Measurements from ENCODE around the gene RELA. TPM values are rescaled to one million over a fixed set of nuclear protein-coding genes. Genes with fewer than 3 reads are reported as not detected.
A peak's percentile ranks its signal among the peaks of the same experiment; 100 is the strongest.

Gene RELA
- total and polyA plus RNA-seq, 2 of the 13 experiments (the other 11 are each of a cell fraction or from before 2014, with no cell fraction given), result 21.4 to 40.5 TPM

- TF ChIP-seq FOXO1 (CRISPR knock-in tag; IDR thresholded peaks at IDR 0.05) (0 out of 2 replicates have a peak, but pooled peaks have one; percentile 19), HNRNPL (IDR thresholded peaks at IDR 0.05; ENCODE audit: low read depth, low read length) (peak; percentile 59; the same call in 1 of the 2 replicates), ZNF710 (CRISPR knock-in tag; IDR thresholded peaks at IDR 0.05; ENCODE audit: borderline replicate concordance) (0 out of 2 replicates have a peak, but pooled peaks have one; percentile 3), ZNF687 (CRISPR knock-in tag; IDR thresholded peaks at IDR 0.05) (peak; percentile 6), ZNF558 (CRISPR knock-in tag; IDR thresholded peaks at IDR 0.05; ENCODE audit: borderline replicate concordance) (0 out of 2 replicates have a peak, but pooled peaks have one; percentile 20), ZFP37 (CRISPR knock-in tag; IDR thresholded peaks at IDR 0.05; ENCODE audit: borderline replicate concordance) (no peak), ZNF292 (CRISPR knock-in tag; IDR thresholded peaks at IDR 0.05; ENCODE audit: borderline replicate concordance, low read depth) (no peak), MYC (CRISPR knock-in tag; IDR thresholded peaks at IDR 0.05; ENCODE audit: borderline replicate concordance) (peak; percentile 18; the same call in 1 of the 2 replicates), NR2F6 (IDR thresholded peaks at IDR 0.05) (no peak), NR2F6 (CRISPR knock-in tag; IDR thresholded peaks at IDR 0.05) (no peak), HNF4A (CRISPR knock-in tag; IDR thresholded peaks at IDR 0.05) (0 out of 2 replicates have a peak, but pooled peaks have one; percentile 1), ZFP90 (CRISPR knock-in tag; IDR thresholded peaks at IDR 0.05; ENCODE audit: borderline replicate concordance) (peak; percentile 48; the same call in 1 of the 2 replicates), IRF9 (CRISPR knock-in tag; IDR thresholded peaks at IDR 0.05; ENCODE audit: borderline replicate concordance) (peak; percentile 17; the same call in 1 of the 2 replicates), PATZ1 (CRISPR knock-in tag; IDR thresholded peaks at IDR 0.05) (no peak), RBFOX2 (IDR thresholded peaks at IDR 0.05; ENCODE audit: low read depth, low read length) (peak; percentile 38), KDM2A (CRISPR knock-in tag; IDR thresholded peaks at IDR 0.05; ENCODE audit: borderline replicate concordance, low read depth) (0 out of 2 replicates have a peak, but pooled peaks have one; percentile 12), THAP8 (CRISPR knock-in tag; IDR thresholded peaks at IDR 0.05; ENCODE audit: borderline replicate concordance) (0 out of 2 replicates have a peak, but pooled peaks have one; percentile 37)
Observed at GRCh38 chr11:65613091-65613928, 49.4 kb downstream of the RELA start (continued).

All from HepG2 (cell line).